Keratinocyte (primary cell): ENCODE measurements around the gene POR. TPM values are rescaled to one million over a fixed set of nuclear protein-coding genes. Genes with fewer than 3 reads are reported as not detected.

Experiments
- DNase-seq: peaks from one replicate; pipeline ENCODE4 v3.0.0-alpha.2; 2011; ENCODE audit warnings: low read depth, missing footprints, low spot score
- FAIRE-seq: peaks from 2 replicates; lab custom pipeline; 2011; peaks lifted over from hg19 to GRCh38; lab: Jason Lieb, UNC
- H2AFZ ChIP-seq: 2 replicates; pipeline ENCODE4 v1.6.0; 2012; ENCODE audit warnings: low read length, control low read depth, inconsistent platforms; ENCODE audit not compliant: control insufficient read depth
- H3K27ac ChIP-seq: 2 replicates; pipeline ENCODE4 v1.5.1; 2011; ENCODE audit warnings: low read length; ENCODE audit not compliant: control insufficient read depth, insufficient read depth
- H3K27me3 ChIP-seq: 3 replicates; pipeline ENCODE4 v1.6.0; 2011; ENCODE audit warnings: low read length; ENCODE audit not compliant: control insufficient read depth, insufficient read depth; ENCODE audit errors: extremely low read depth
- H3K36me3 ChIP-seq, 2 experiments: 2 replicates in 1 of 2; 3 replicates in 1 of 2; pipeline ENCODE4 v1.5.1; 2011; ENCODE audit warnings: low read length in 2 of 2, mild to moderate bottlenecking in 1 of 2; ENCODE audit not compliant: control insufficient read depth in 2 of 2, insufficient read depth in 2 of 2; ENCODE audit errors: extremely low read depth in 1 of 2
- H3K4me1 ChIP-seq: 3 replicates; pipeline ENCODE4 v1.5.1; 2011; ENCODE audit warnings: low read length; ENCODE audit not compliant: control insufficient read depth, insufficient read depth; ENCODE audit errors: extremely low read depth
- H3K4me2 ChIP-seq: 3 replicates; pipeline ENCODE4 v1.6.0; 2011; ENCODE audit warnings: low read depth, low read length; ENCODE audit not compliant: control insufficient read depth, insufficient read depth; ENCODE audit errors: extremely low read depth
- H3K4me3 ChIP-seq, 3 experiments: fragments of 200-600 bp in 1 of 3; sonication (generic) in 1 of 3; 2 replicates in 2 of 3; 3 replicates in 1 of 3; pipeline ENCODE4 v1.5.1; 2011 to 2016; ENCODE audit warnings: low read length in 3 of 3, mild to moderate bottlenecking in 3 of 3, control low read depth in 2 of 3, inconsistent platforms in 1 of 3, low read depth in 1 of 3, mixed read lengths in 1 of 3, mixed run types in 1 of 3, moderate library complexity in 1 of 3; ENCODE audit not compliant: control insufficient read depth in 2 of 3, insufficient read depth in 2 of 3; ENCODE audit errors: extremely low read depth in 1 of 3
- H3K79me2 ChIP-seq: 2 replicates; pipeline ENCODE4 v1.6.0; 2012; ENCODE audit warnings: low read length; ENCODE audit not compliant: control insufficient read depth, insufficient read depth
- H3K9ac ChIP-seq: 3 replicates; pipeline ENCODE4 v1.6.0; 2011; ENCODE audit warnings: low read length; ENCODE audit not compliant: control insufficient read depth, insufficient read depth; ENCODE audit errors: extremely low read depth
- H3K9me1 ChIP-seq: 3 replicates; pipeline ENCODE4 v1.6.0; 2011; ENCODE audit warnings: low read length; ENCODE audit not compliant: control insufficient read depth, insufficient read depth; ENCODE audit errors: extremely low read depth
- H3K9me3 ChIP-seq: 2 replicates; pipeline ENCODE4 v1.5.1; 2012; ENCODE audit warnings: low read depth, low read length; ENCODE audit not compliant: control insufficient read depth
- H4K20me1 ChIP-seq: 3 replicates; pipeline ENCODE4 v1.6.0; 2011; ENCODE audit warnings: low read length; ENCODE audit not compliant: control insufficient read depth, insufficient read depth; ENCODE audit errors: extremely low read depth
- CTCF ChIP-seq, 3 experiments: IDR thresholded peaks in 1 of 3; conservative IDR thresholded peaks in 1 of 3; optimal IDR thresholded peaks in 1 of 3; 2 replicates in 2 of 3; 3 replicates in 1 of 3; pipeline versions ENCODE3 to v1.5.1; 2011; ENCODE audit warnings: low read length in 3 of 3, mild to moderate bottlenecking in 3 of 3, moderate library complexity in 2 of 3, control low read depth in 1 of 3, inconsistent platforms in 1 of 3; ENCODE audit not compliant: insufficient read depth in 2 of 3; ENCODE audit errors: extremely low read depth in 1 of 3
- EZH2 ChIP-seq: IDR thresholded peaks from one replicate; pipeline ENCODE4 v1.6.1; 2012; ENCODE audit warnings: inconsistent platforms, mild to moderate bottlenecking, low read length, moderate library complexity
- dilution Hi-C: fragments of 300-500 bp; cut with MboI; formaldehyde crosslinking; loops from one replicate; pipeline ENCODE4 v1.7.0; 2020; ENCODE audit warnings: low sequenced_read_pairs; ENCODE audit not compliant: extremely low pct_ligation_motif_present
- polyA plus RNA-seq, 5 experiments: library from polyadenylated mRNA; depleted of rRNA in 3 of 5; stranded (reverse) in 3 of 5; stranded (forward) in 1 of 5; unstranded in 1 of 5; fragments of >200 nt; gene quantifications; 1 replicate in 1 of 5; 2 replicates in 3 of 5; 3 replicates in 1 of 5; pipeline versions ENCODE4 v1.2.1 to v1.2.3, GENCODE V29; 2011 to 2012; ENCODE audit warnings: missing spikeins in 2 of 5, low read depth in 1 of 5, low replicate concordance in 1 of 5

Gene POR
- polyA plus RNA-seq, 1 donor (not counting 4 experiments of a cell fraction or from before 2014, with no cell fraction given): 28.6 TPM

GRCh38 chr7:75998038-75998437, 83.1 kb downstream of the POR start:
- DNase-seq: no peak
- Histone ChIP-seq H3K4me2 (no peak overlapping the region), H3K9me1 (no peaks in the 10 kb centered on the region), H3K4me3 (no peak overlapping the region), H3K79me2 (no peaks in the 10 kb centered on the region), H3K27ac (no peak overlapping the region), H3K27me3 (no peaks in the 10 kb centered on the region), H3K36me3 (peaks cover 19 to 29% of the 10 kb centered on the region in 2 experiments), H3K4me1 (peaks cover 4% of the 10 kb centered on the region), H4K20me1 (no peaks in the 10 kb centered on the region), H3K9me3 (no peaks in the 10 kb centered on the region), H3K9ac (no peak overlapping the region), H2AFZ (no peak overlapping the region)
- FAIRE-seq: no peak
- no peak for TF ChIP-seq EZH2
- no peak for TF ChIP-seq CTCF (optimal IDR thresholded peaks at IDR 0.05 in 1 of 3, IDR thresholded peaks at IDR 0.05 in 1 of 3, conservative IDR thresholded peaks at IDR 0.05 in 1 of 3; ENCODE audit: extremely low read depth in 1 of 3, insufficient read depth in 2 of 3, low read length in 3 of 3)
- dilution Hi-C loops: no loop called here

- Histone ChIP-seq H3K9me3 (no peaks in the 10 kb centered on the region), H2AFZ (no peak overlapping the region), H3K9ac (no peak overlapping the region), H3K27ac (no peak overlapping the region), H4K20me1 (no peaks in the 10 kb centered on the region), H3K4me2 (no peak overlapping the region), H3K27me3 (no peaks in the 10 kb centered on the region), H3K9me1 (no peaks in the 10 kb centered on the region), H3K4me3 (no peak overlapping the region), H3K4me1 (no peaks in the 10 kb centered on the region), H3K36me3 (peaks cover 31 to 37% of the 10 kb centered on the region in 2 experiments), H3K79me2 (no peaks in the 10 kb centered on the region)
- TF ChIP-seq CTCF (optimal IDR thresholded peaks at IDR 0.05 in 1 of 3, IDR thresholded peaks at IDR 0.05 in 1 of 3, conservative IDR thresholded peaks at IDR 0.05 in 1 of 3; ENCODE audit: extremely low read depth in 1 of 3, insufficient read depth in 2 of 3, low read length in 3 of 3): no peak
- TF ChIP-seq EZH2: no peak
- no peak for DNase-seq
- dilution Hi-C loops: no loop called here
- no peak for FAIRE-seq
Observed at GRCh38 chr7:76000566-76000965, 85.6 kb downstream of the POR start.
